ENCODE results near the gene DNMBP. TPM values are rescaled to one million over a fixed set of nuclear protein-coding genes. Genes with fewer than 3 reads are reported as not detected.

The DNMBP gene
- total RNA-seq, 1 experiment from 2014 or later = 60.3 TPM

GRCh38 chr10:99966306-99966705 lies 43.4 kb downstream of the DNMBP start:
- Histone ChIP-seq H2AFZ (ENCODE audit: low read depth, low read length, poor library complexity, severe bottlenecking) (no peak overlapping the region), H3K4me1 (ENCODE audit: control insufficient read depth in 1 of 2, insufficient read depth in 2 of 2, low read length in 2 of 2) (peaks cover 66 to 79% of the 10 kb centered on the region in 2 experiments), H3K27ac (ENCODE audit: low read depth, low read length) (peak overlapping the region; percentile 98), H3K4me3 (replicated peaks in 1 of 2; ENCODE audit: low read depth in 1 of 2, low read length in 2 of 2) (peak overlapping the region in 1 of 2 experiments; percentile 13; a peak in 2 of 4 replicates), H3K27me3 (ENCODE audit: insufficient read depth, low read length) (no peaks in the 10 kb centered on the region), H3K36me3 (ENCODE audit: control insufficient read depth in 1 of 2, insufficient read depth in 2 of 2, low read length in 2 of 2) (peaks cover 25 to 28% of the 10 kb centered on the region in 2 experiments), H3K9ac (ENCODE audit: low read length) (peak overlapping the region; percentile 33), H3K9me2 (ENCODE audit: insufficient read depth) (no peaks in the 10 kb centered on the region), H3K79me2 (ENCODE audit: insufficient read depth, low read length) (peaks cover 77% of the 10 kb centered on the region), H3K4me2 (ENCODE audit: low read length) (peak overlapping the region; percentile 59), H4K20me1 (ENCODE audit: insufficient read depth) (no peaks in the 10 kb centered on the region), H3K9me3 (ENCODE audit: control insufficient read depth in 1 of 2, insufficient read depth in 1 of 2, low read depth in 1 of 2, low read length in 2 of 2) (no peaks in the 10 kb centered on the region)
- DNase-seq (ENCODE audit: low read depth, low spot score) (peak; percentile 89), ATAC-seq (peak; percentile 83)
- ChIA-PET POLR2A (interaction anchor here (0.8 to 2.8 kb wide), 6 partner anchors 9 to 78 kb away, joined by 3 to 13 read pairs (median 6); no protein-coding TSS in a partner anchor), RAD21 (ENCODE audit: low non-redundant PET in 1 of 2, low total read pairs in 2 of 2, uncharacterized antibody in 2 of 2, unreplicated experiment in 2 of 2) (interaction anchor here (0.8 to 1.5 kb wide), 4 partner anchors 39 to 80 kb away, joined by 3 to 6 read pairs (median 4); no protein-coding TSS in a partner anchor), CTCF (interaction anchor here (0.9 to 2.6 kb wide), 8 partner anchors 8 to 406 kb away, joined by 3 to 14 read pairs (median 3); no protein-coding TSS in a partner anchor)
- intact Hi-C loops (cut with micrococcal nuclease) = loop anchor here (5.0 kb wide), 2 partner anchors 81 to 109 kb away; no protein-coding TSS in a partner anchor
- no TSS peak for BruUV-seq (replicated peaks)
- TF ChIP-seq, protein P1, sequence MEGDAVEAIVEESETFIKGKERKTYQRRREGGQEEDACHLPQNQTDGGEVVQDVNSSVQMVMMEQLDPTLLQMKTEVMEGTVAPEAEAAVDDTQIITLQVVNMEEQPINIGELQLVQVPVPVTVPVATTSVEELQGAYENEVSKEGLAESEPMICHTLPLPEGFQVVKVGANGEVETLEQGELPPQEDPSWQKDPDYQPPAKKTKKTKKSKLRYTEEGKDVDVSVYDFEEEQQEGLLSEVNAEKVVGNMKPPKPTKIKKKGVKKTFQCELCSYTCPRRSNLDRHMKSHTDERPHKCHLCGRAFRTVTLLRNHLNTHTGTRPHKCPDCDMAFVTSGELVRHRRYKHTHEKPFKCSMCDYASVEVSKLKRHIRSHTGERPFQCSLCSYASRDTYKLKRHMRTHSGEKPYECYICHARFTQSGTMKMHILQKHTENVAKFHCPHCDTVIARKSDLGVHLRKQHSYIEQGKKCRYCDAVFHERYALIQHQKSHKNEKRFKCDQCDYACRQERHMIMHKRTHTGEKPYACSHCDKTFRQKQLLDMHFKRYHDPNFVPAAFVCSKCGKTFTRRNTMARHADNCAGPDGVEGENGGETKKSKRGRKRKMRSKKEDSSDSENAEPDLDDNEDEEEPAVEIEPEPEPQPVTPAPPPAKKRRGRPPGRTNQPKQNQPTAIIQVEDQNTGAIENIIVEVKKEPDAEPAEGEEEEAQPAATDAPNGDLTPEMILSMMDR (IDR thresholded peaks at IDR 0.05 in 2 of 3, conservative IDR thresholded peaks at IDR 0.05 in 1 of 3; ENCODE audit: borderline replicate concordance in 1 of 3, insufficient read depth in 1 of 3, low read depth in 2 of 3, low read length in 2 of 3) = no peak
- peak; percentile 39 for TF ChIP-seq RAD21 (IDR thresholded peaks at IDR 0.05; ENCODE audit: low read depth)
- peak; percentile 95 for TF ChIP-seq JUND (IDR thresholded peaks at IDR 0.05)
- TF ChIP-seq YY1 (IDR thresholded peaks at IDR 0.05; ENCODE audit: extremely low read depth, insufficient replicate concordance, low read depth, low read length) = peak; percentile 70
- TF ChIP-seq REST (IDR thresholded peaks at IDR 0.05; ENCODE audit: low read depth) = no peak
- TF ChIP-seq CBX3 (IDR thresholded peaks at IDR 0.05; ENCODE audit: low read depth) = peak; percentile 93
- no peak for TF ChIP-seq EGR1 (IDR thresholded peaks at IDR 0.05; ENCODE audit: low read depth)
- peak; percentile 72 for TF ChIP-seq TCF7L2 (IDR thresholded peaks at IDR 0.05; ENCODE audit: borderline replicate concordance, extremely low read depth, insufficient read depth, insufficient read length)
- TF ChIP-seq ELF1 (IDR thresholded peaks at IDR 0.05; ENCODE audit: borderline replicate concordance, low read depth) = no peak; the same call in 1 of the 2 replicates
- TF ChIP-seq SP1 (IDR thresholded peaks at IDR 0.05; ENCODE audit: low read depth) = peak; percentile 96
- TF ChIP-seq ZNF274 (IDR thresholded peaks at IDR 0.05; ENCODE audit: low read depth, low read length) = no peak
- no peak; the same call in 1 of the 2 replicates for TF ChIP-seq CEBPB (IDR thresholded peaks at IDR 0.05; ENCODE audit: low read depth)
- no peak for TF ChIP-seq ATF3 (IDR thresholded peaks at IDR 0.05)
- TF ChIP-seq POLR2AphosphoS5 (IDR thresholded peaks at IDR 0.05; ENCODE audit: low read depth, low read length) = peak; percentile 50
- no peak for TF ChIP-seq EZH2 (IDR thresholded peaks at IDR 0.05)
- TF ChIP-seq, protein P2, sequence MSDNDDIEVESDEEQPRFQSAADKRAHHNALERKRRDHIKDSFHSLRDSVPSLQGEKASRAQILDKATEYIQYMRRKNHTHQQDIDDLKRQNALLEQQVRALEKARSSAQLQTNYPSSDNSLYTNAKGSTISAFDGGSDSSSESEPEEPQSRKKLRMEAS (IDR thresholded peaks at IDR 0.05) = peak; percentile 85
- no peak for TF ChIP-seq EZH2phosphoT487 (IDR thresholded peaks at IDR 0.05; ENCODE audit: borderline replicate concordance)
- peak; percentile 89 for TF ChIP-seq SIN3A (IDR thresholded peaks at IDR 0.05; ENCODE audit: low read depth)
- TF ChIP-seq ZFX (IDR thresholded peaks at IDR 0.05) = no peak
- peak; percentile 94 for TF ChIP-seq FOSL1 (IDR thresholded peaks at IDR 0.05; ENCODE audit: low read depth)
- TF ChIP-seq POLR2A (IDR thresholded peaks at IDR 0.05; ENCODE audit: borderline replicate concordance, extremely low read depth, insufficient read depth, insufficient read length) = no peak
